HG03175 (cell line): Measurements from ENCODE around the gene OLFML2B.
"Not testable (repeated sequence)": the region's sequence is repeated elsewhere in the genome, so short reads cannot be mapped to it uniquely, and the experiment has no call there.

Source experiments
- ATAC-seq: cut with Tn5 transposase; IDR thresholded peaks from one replicate; pipeline ENCODE4 v1.9.1; 2021; ENCODE audit warnings: mild to moderate bottlenecking, moderate library complexity; ENCODE audit not compliant: unreplicated experiment

The OLFML2B gene

DNA sequence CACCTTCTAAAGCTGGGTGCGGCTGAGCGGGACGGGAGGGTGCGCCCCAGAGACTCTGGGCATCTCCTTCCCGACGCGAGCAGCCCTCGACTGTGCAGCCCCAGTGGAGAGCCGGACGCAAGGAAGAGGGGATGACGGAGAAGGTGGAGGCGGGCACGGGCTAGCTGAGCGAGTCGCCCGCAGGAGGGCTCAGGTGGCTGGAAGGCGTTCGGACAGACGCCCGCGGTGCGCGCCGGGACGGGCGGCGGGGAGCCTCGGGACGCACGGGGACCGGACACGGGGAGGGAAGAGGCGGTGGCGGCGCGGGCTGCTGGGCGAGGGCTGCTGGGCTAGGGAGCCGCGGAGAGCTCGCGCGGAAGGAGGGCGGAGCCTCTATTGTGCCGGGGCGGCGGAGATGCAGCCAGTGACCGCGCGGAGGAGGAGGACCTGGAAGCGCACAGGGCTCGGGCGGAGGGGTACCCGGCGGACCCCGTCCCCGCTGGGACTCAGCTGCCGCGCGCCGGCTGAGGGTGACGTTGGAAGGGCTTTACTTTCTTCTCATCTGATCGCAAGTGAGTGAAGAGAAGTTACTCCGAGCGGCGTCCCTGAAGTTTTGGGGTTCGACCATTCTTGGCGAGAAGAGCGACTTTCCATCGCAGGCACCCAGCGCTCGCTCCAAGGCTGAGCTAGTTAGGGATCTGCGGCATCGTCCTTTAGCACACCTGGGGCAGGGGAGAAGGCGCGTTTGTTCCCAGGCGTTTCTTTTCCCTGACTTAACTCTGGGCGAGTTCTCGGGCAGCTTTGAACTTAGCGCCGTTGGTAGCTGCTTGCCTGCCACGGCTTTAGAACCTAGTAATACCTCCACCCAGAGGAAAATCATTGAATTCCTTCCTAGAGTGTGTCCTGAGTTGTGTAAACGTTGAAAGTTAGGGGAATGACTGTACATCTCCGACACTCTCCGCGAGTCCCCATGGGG lies at the start of gene OLFML2B:
TSS of gene OLFML2B (minus strand) at position 323 of the 955 bp plus-strand sequence. CDS start 439 bp downstream, outside the sequence.
- peak; percentile 60 for ATAC-seq

DNA sequence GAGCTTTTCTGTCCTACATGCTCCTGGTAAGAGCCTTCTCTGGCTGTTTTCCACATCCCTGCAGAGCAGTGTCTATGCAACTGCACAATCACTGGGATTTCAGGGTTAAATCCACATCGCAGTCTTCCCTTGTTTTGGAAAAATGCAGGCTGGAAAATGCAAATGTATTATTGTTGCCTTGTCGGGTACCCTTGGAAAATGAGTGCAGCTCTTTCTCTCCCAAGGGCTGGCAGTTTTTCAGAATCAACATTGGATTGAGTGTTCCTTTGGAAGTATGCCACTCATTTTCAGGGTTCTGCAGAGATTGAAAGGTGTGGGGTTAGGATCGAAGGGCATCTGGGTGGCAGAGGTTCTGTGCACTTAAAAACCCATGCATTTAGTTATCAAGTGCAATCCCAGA lies 49.1 kb upstream of the OLFML2B start:
- ATAC-seq: no peak

GRCh38 chr1:162070825-162071224 lies 47.2 kb upstream of the OLFML2B start:
- ATAC-seq: no peak

DNA sequence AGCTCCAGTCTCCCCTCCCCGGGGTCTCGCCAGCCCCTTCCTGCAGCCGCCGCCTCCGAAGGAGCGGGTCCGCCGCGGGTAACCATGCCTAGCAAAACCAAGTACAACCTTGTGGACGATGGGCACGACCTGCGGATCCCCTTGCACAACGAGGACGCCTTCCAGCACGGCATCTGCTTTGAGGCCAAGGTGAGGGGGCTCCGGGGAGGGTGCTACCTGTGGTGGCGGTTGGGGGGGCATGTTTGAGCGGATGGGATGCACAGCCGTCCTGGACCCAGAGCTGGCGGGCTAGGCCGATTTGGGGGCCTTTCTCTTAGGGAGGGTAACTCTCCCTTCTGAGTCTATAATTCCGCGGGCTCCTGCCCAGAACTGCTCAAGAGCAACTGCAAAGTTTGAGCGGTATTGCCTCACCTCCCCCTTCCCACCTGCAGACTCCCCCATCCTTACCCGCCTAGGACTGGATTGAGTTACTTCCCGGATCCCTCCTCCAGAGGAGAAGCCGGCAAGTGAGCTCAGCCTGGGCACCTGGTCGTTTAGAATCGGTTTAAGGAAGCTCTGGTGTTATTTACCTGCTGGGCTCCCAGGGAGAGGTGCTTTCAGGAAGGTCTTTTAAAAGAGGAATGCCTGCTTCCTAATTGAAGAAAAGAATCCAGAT lies 46.6 kb upstream of the OLFML2B start:
- ATAC-seq: peak; percentile 4

DNA sequence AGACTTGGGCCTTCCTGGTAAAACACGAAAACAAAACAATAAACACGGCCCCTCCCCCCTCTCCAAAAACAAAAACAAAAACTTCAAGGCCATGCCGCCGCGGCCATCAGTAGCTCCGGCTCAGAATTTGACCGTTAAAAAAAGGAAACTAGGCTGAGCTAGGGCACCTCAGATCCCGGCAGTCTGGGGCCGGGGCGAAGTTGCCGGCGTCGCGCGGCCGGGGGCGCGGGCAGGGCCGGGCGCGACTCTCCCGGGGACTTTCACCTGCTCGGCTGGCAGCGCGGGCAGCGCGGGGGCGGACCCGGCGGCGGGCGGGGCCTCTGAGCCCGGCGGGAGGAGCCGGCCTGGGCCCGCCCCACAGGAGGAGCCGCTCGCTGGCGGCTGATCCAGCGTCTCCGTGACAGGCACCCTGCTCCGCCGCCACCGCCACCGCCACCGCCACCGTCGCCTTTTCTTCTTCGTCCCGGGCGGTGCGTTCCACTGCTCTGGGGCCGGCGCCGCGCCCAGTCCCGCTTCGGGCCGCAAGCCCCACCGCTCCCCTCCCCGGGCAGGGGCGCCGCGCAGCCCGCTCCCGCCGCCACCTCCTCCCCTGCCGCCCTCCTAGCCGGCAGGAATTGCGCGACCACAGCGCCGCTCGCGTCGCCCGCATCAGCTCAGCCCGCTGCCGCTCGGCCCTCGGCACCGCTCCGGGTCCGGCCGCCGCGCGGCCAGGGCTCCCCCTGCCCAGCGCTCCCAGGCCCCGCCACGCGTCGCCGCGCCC lies 45.8 kb upstream of the OLFML2B start, which contains the start of gene NOS1AP:
TSS of gene NOS1AP (plus strand) at position 358 of the 760 bp plus-strand sequence. CDS start 487 bp downstream, outside the sequence.
- ATAC-seq: peak; percentile 99

DNA sequence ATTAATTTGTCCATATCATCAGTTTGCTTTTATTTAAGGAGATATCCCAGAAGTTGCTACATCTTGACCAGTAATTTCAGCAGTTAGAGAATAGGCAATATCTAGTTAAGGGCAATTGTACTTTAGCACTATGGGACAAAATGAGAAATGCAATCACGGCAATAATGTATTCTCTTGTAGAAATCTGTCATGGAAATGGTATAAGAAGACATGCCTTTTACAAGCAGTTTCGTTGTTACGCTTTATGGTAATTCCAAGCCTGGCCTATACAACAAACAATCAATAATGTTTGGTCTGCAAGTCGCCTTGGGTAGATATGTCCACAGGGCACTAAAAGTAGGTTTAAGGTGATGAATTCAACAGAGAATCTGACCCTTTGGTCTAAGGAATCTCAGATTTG lies 44.6 kb upstream of the OLFML2B start:
- ATAC-seq: no peak

DNA sequence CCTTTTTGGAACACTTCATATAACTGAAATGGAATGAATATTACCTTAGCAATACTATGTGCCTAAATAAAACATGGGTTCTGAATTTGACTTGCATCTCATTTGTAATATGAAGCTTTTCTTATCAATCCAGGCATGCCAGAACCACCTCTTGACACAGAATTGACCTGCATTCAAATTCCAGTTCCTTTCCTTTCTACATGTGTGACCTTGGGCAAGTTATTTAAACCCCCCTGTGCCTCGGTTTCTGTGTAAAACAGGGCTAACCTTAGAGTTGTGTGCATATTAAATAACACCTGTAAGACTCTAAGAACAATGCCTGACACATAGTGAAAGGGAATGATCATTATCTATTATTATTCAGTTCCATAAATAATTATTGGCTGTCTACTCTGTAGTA lies 43.8 kb upstream of the OLFML2B start:
- ATAC-seq: no peak

DNA sequence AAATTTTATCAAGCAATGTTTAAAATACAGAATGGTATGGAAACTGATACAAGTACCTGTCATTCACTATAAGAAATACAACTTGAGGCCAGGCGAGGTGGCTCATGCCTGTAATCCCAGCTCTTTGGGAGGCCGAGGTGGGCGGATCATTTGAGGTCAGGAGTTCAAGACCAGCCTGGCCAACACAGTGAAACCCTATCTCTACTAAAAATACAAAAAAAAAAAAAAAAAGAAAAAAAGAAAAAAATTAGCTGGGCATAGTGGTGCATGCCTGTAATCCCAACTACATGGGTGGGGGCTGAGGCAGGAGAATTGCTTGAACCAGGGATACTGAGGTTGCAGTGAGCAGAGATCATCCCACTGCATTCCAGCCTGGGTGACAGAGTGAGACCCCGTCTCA lies 43.2 kb upstream of the OLFML2B start:
- ATAC-seq: not testable (repeated sequence)

GRCh38 chr1:162065016-162065415 lies 41.3 kb upstream of the OLFML2B start:
- ATAC-seq: no peak

DNA sequence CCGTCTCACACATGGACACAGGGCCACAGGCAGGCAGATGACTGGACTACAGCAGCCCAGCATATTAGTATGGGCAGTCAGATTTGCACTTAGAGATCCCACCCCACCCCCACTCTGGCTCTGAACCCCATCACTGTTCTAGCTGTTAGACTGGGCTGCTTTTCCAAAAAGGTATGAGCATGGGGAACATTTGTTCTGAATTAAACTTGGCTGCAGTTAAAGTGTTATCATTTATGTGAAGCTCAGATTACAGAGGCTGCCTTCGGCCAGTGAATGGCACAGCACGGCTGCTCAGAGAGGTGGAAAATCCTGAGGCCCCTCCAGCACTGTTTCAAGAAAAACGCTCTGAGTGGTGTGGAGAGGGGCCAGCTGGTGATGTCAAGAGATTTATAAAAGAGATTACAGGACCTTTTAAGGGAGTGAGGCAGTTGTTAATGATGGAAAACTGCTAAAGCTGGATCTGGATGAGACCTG lies 38.9 kb upstream of the OLFML2B start:
- no peak for ATAC-seq

DNA sequence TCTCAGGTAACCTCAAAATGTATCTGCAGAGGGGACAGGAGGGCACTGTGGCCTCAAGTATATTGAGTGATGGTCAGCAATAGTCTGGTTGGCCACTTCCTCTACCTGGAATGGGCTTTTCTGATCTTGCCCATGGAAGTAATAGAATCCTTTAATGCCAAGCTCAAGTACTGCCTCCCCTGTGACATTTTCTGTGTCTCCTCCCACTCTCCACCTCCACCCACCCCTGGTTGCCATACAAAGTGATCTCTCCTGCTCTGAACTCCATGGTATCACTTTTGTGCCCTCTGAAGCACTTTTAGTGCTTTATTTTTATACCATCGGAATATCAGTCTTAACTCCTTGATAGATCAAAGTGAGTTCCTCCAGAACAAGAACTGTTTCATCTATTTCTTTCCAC lies 36.6 kb upstream of the OLFML2B start:
- ATAC-seq: no peak

GRCh38 chr1:162059721-162060120 lies 36.1 kb upstream of the OLFML2B start:
- no peak for ATAC-seq

DNA sequence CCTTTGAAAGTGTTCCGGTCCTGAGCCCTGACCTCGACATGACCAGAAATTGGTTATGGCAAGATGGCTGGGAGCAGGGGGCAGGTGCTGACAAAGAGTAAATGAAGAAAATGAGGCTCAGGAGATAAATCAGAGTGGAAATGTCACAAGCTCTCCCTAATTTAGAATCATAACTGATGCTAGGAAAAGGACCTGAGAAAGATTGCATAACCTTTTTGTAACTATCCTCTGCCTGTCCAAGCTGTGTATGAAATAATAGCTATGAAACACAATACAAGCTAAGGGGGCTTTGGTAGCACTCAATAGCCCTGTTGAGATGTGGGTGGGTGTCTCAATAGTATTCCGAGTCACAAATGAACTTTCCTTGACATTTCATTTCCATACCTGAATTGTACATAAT lies 32.9 kb upstream of the OLFML2B start:
- ATAC-seq: no peak

DNA sequence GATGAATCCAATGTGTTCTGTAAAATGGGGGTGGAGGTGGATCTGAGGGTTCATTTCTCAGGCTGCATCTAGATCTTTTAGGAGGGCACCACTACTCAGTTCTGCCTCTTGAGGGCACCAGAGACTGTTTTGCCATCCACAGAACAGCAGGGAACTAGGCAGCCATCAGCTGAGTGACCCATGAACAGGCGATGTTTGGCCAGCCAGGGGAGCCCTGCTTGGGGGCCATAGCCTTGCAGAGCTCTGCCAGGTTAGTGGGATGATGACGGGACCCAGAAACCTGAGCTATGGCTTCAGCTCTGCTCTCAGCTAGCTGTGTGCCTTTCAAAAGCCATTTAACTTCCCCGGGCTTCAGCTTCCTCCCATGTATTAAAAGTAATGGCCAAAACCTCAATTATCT lies 32.4 kb upstream of the OLFML2B start:
- ATAC-seq: no peak

DNA sequence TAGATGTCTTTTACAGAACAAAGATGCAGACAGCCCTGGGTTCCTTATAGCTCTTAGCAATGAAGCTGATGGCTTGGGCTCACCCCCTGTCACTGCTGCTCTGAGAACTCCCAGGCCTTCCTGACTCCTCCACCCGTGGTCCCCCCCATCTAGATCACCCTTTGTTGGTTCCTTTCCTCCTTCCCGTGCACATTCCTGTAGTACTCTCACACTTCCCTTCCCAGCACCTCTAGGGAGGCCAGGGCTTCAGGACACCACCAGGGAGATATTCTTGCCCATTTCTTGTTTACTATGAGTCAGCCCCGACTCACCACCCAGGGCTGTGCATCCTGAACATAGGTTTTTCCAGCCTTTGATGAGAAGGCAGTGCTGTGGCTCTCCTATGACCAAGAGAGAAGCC lies 31.4 kb upstream of the OLFML2B start:
- no peak for ATAC-seq

- ATAC-seq: not testable (repeated sequence)
Measured at GRCh38 chr1:162053949-162054348, 30.3 kb upstream of the OLFML2B start.

DNA sequence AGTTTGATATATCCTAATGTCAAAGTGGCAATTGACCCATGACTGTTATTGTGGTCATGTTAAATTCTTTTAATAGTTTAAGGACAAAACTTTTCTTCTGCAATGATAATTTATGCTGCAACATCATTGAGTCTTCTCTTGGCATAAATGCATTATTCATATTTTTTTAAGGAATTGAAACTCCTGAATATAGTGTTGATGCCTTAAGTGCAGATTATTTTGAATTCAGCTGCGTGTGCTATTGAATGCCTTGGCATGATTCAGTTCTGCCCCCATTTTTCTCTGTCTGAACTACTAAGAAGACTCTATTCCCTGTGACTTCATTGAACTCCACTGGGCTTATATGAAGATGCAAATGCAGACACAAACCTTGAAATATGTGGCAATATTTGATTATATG lies 23.3 kb upstream of the OLFML2B start:
- no peak for ATAC-seq

- no peak for ATAC-seq
Measured at GRCh38 chr1:162042361-162042760, 18.7 kb upstream of the OLFML2B start.

- no peak for ATAC-seq
Measured at GRCh38 chr1:162040657-162041056, 17.0 kb upstream of the OLFML2B start.

GRCh38 chr1:162040001-162040400 lies 16.3 kb upstream of the OLFML2B start:
- ATAC-seq: no peak

GRCh38 chr1:162038624-162039023 lies 15.0 kb upstream of the OLFML2B start:
- no peak for ATAC-seq
